SK-N-SH (cell line): Measurements from ENCODE around the gene SLX4IP. TPM values are rescaled to one million over a fixed set of nuclear protein-coding genes. Genes with fewer than 3 reads are reported as not detected.

Experiments used
- CTCF ChIA-PET: fragments of 300-600, 350-600 bp; formaldehyde crosslinking; extraction: SDS; loops from one replicate; lab custom pipeline; 2021; lab: Yijun Ruan, JAX
- POLR2A ChIA-PET: fragments of 350-600 bp; sonication (Branson Sonifier 250); formaldehyde crosslinking; extraction: SDS; loops from one replicate; lab custom pipeline; 2020; ENCODE audit warnings: antibody characterized with exemption, inconsistent platforms; lab: Yijun Ruan, JAX
- DNase-seq: peaks from one replicate; pipeline ENCODE4 v3.0.0; 2012
- H2AFZ ChIP-seq: fragments of 200-600 bp; sonication (generic); 2 replicates; pipeline ENCODE4 v1.8.1; 2016; ENCODE audit warnings: antibody characterized with exemption, mild to moderate bottlenecking, low read depth
- H3F3A ChIP-seq: fragments of 200-600 bp; sonication (generic); replicated peaks from 2 replicates; pipeline ENCODE3; 2016; ENCODE audit warnings: antibody characterized with exemption, mild to moderate bottlenecking; ENCODE audit not compliant: insufficient read depth
- H3K27ac ChIP-seq, 2 experiments: fragments of 200-500 bp in 1 of 2; fragments of 200-600 bp in 1 of 2; sonication (Bioruptor generic) in 1 of 2; sonication (generic), shearing (Covaris generic) in 1 of 2; 2 replicates each; pipeline versions ENCODE4 v1.5.1 to v1.6.1; 2014 to 2016; ENCODE audit warnings: low read depth in 2 of 2, inconsistent platforms in 1 of 2, low read length in 1 of 2, mild to moderate bottlenecking in 1 of 2, mixed read lengths in 1 of 2
- H3K27me3 ChIP-seq: fragments of 200-600 bp; sonication (generic), shearing (Covaris generic); 2 replicates; pipeline ENCODE4 v1.6.1; 2016; ENCODE audit warnings: mixed run types; ENCODE audit not compliant: insufficient read depth
- H3K36me3 ChIP-seq, 2 experiments: fragments of 200-500 bp in 1 of 2; fragments of 200-600 bp in 1 of 2; sonication (Bioruptor generic) in 1 of 2; sonication (generic) in 1 of 2; replicated peaks in 1 of 2; 2 replicates each; pipeline versions ENCODE3 to v1.5.1; 2014 to 2016; ENCODE audit warnings: low read length in 1 of 2, mild to moderate bottlenecking in 1 of 2; ENCODE audit not compliant: insufficient read depth in 2 of 2, control insufficient read depth in 1 of 2
- H3K4me1 ChIP-seq, 2 experiments: fragments of 200-500 bp in 1 of 2; fragments of 200-600 bp in 1 of 2; sonication (Bioruptor generic) in 1 of 2; sonication (generic), shearing (Covaris generic) in 1 of 2; 2 replicates each; pipeline versions ENCODE4 v1.5.1 to v1.6.1; 2014 to 2016; ENCODE audit warnings: low read depth in 1 of 2, low read length in 1 of 2, mixed run types in 1 of 2; ENCODE audit not compliant: insufficient read depth in 2 of 2, control insufficient read depth in 1 of 2
- H3K4me2 ChIP-seq: fragments of 200-600 bp; sonication (generic), shearing (Covaris generic); 2 replicates; pipeline ENCODE4 v1.6.1; 2017; ENCODE audit warnings: mixed run types
- H3K4me3 ChIP-seq, 2 experiments: fragments of 200-500 bp in 1 of 2; fragments of 200-600 bp in 1 of 2; sonication (Bioruptor generic) in 1 of 2; sonication (generic), shearing (Covaris generic) in 1 of 2; 2 replicates each; pipeline versions ENCODE4 v1.5.1 to v1.8.1; 2014 to 2016; ENCODE audit warnings: low read depth in 2 of 2, inconsistent platforms in 1 of 2, low read length in 1 of 2, mild to moderate bottlenecking in 1 of 2, mixed read lengths in 1 of 2, moderate library complexity in 1 of 2
- H3K79me2 ChIP-seq: fragments of 200-600 bp; sonication (generic); 2 replicates; pipeline ENCODE4 v1.8.1; 2017; ENCODE audit warnings: mild to moderate bottlenecking; ENCODE audit not compliant: insufficient read depth
- H3K9ac ChIP-seq: fragments of 200-600 bp; sonication (generic); 2 replicates; pipeline ENCODE4 v1.6.1; 2017; ENCODE audit warnings: mixed run types
- H3K9me2 ChIP-seq: fragments of 200-600 bp; sonication (generic); 2 replicates; pipeline ENCODE4 v1.6.1; 2017; ENCODE audit warnings: mixed run types
- H3K9me3 ChIP-seq: fragments of 200-600 bp; sonication (generic); 2 replicates; pipeline ENCODE4 v1.6.1; 2017; ENCODE audit warnings: mixed run types, mild to moderate bottlenecking, moderate library complexity
- H4K20me1 ChIP-seq: fragments of 200-600 bp; sonication (generic); 2 replicates; pipeline ENCODE4 v1.6.1; 2017; ENCODE audit warnings: mild to moderate bottlenecking, mixed run types; ENCODE audit not compliant: insufficient read depth
- GABPA ChIP-seq: IDR thresholded peaks from 2 replicates; pipeline ENCODE4 v1.4.0; 2012; ENCODE audit warnings: low read depth, mild to moderate bottlenecking
- GATA2 ChIP-seq: sonication (generic); formaldehyde crosslinking; IDR thresholded peaks from 2 replicates; pipeline ENCODE4 v1.5.0; 2020; ENCODE audit warnings: mild to moderate bottlenecking, missing genetic modification reagents
- IRF3 ChIP-seq: fragments of 150-350 bp; IDR thresholded peaks from 2 replicates; pipeline ENCODE4 v1.6.1; 2016; ENCODE audit warnings: mild to moderate bottlenecking, low read depth, low read length
- JUND ChIP-seq: IDR thresholded peaks from 2 replicates; pipeline ENCODE4 v1.4.0; 2012
- MAX ChIP-seq: IDR thresholded peaks from 2 replicates; pipeline ENCODE4 v1.4.0; 2012; ENCODE audit warnings: low read depth
- NFIC ChIP-seq: IDR thresholded peaks from 2 replicates; pipeline ENCODE4 v1.4.0; 2012; ENCODE audit warnings: borderline replicate concordance
- NRF1 ChIP-seq: IDR thresholded peaks from 2 replicates; pipeline ENCODE4 v1.6.1; 2012; ENCODE audit warnings: low read depth, mild to moderate bottlenecking, low read length
- POLR2AphosphoS5 ChIP-seq: IDR thresholded peaks from 2 replicates; pipeline ENCODE4 v1.6.1; 2012; ENCODE audit warnings: low read depth, low read length
- RAD21 ChIP-seq: IDR thresholded peaks from 2 replicates; pipeline ENCODE4 v1.6.1; 2012; ENCODE audit warnings: mild to moderate bottlenecking, low read length
- RCOR1 ChIP-seq: fragments of 150-350 bp; IDR thresholded peaks from 2 replicates; pipeline ENCODE4 v1.6.1; 2017; ENCODE audit warnings: antibody characterized with exemption, low read length
- RXRA ChIP-seq: IDR thresholded peaks from 2 replicates; pipeline ENCODE4 v1.4.0; 2012; ENCODE audit warnings: low read depth, mild to moderate bottlenecking, borderline replicate concordance
- SIN3A ChIP-seq: IDR thresholded peaks from 2 replicates; pipeline ENCODE4 v1.6.1; 2012; ENCODE audit warnings: low read depth, mild to moderate bottlenecking, low read length, moderate library complexity, borderline replicate concordance
- SMC3 ChIP-seq: IDR thresholded peaks from 2 replicates; pipeline ENCODE4 v1.6.1; 2012; ENCODE audit warnings: low read depth, low read length, improper control_type of control experiment
- TCF12 ChIP-seq: IDR thresholded peaks from 2 replicates; pipeline ENCODE4 v1.4.0; 2012
- USF1 ChIP-seq: IDR thresholded peaks from 2 replicates; pipeline ENCODE4 v1.4.0; 2012; ENCODE audit warnings: low read depth, borderline replicate concordance
- USF2 ChIP-seq: fragments of 150-350 bp; IDR thresholded peaks from 2 replicates; pipeline ENCODE4 v1.6.1; 2017; ENCODE audit warnings: antibody characterized with exemption, low read length, low read depth, borderline replicate concordance
- YY1 ChIP-seq: IDR thresholded peaks from 2 replicates; pipeline ENCODE4 v1.4.0; 2012; ENCODE audit warnings: low read depth, mild to moderate bottlenecking
- ZBTB33 ChIP-seq: IDR thresholded peaks from 2 replicates; pipeline ENCODE4 v1.4.0; 2012; ENCODE audit warnings: low read depth, borderline replicate concordance
- WGBS: methylation state at CpG from one replicate; pipeline ENCODE4 v1.1.6; 2017; ENCODE audit warnings: low lambda C conversion rate; 5-methylcytosine and 5-hydroxymethylcytosine counted together
- polyA plus RNA-seq, 3 experiments: library from polyadenylated mRNA; depleted of rRNA; stranded (reverse); fragments of >200 nt; gene quantifications; 2 replicates each; pipeline ENCODE4 v1.2.3, GENCODE V29; 2012

The SLX4IP gene
- polyA plus RNA-seq, 1 of the 3 experiments (the other 2 are of a cell fraction), result 1.3 TPM

- H2AFZ ChIP-seq, result no peak overlapping the region
- no peak overlapping the region for H3K9ac ChIP-seq
- ChIA-PET POLR2A (no interaction called here), CTCF (interaction anchor here (0.6 to 1.1 kb wide), 2 partner anchors 16 to 113 kb away, joined by 3 read pairs; no protein-coding TSS in a partner anchor)
- no peaks in the 10 kb centered on the region for H3K79me2 ChIP-seq
- 97% methylated on average over 2 of the region's 3 CpGs for WGBS
- H3K36me3 ChIP-seq, result no peaks in the 10 kb centered on the region
- no peaks in the 10 kb centered on the region for H3K9me2 ChIP-seq
- H4K20me1 ChIP-seq, result no peaks in the 10 kb centered on the region
- no peak overlapping the region for H3K4me2 ChIP-seq
- no peak for DNase-seq
- no peak overlapping the region for H3K27ac ChIP-seq
- no peak overlapping the region for H3K4me3 ChIP-seq
- H3K27me3 ChIP-seq, result no peaks in the 10 kb centered on the region
- peaks cover 0 to 6% of the 10 kb centered on the region in 2 experiments; a peak in 2 of 4 replicates for H3K4me1 ChIP-seq
- TF ChIP-seq NRF1 (no peak), MAX (no peak), POLR2AphosphoS5 (no peak), SIN3A (no peak), RAD21 (no peak), USF1 (no peak), YY1 (no peak), JUND (no peak), GABPA (no peak), RCOR1 (no peak), NFIC (no peak), USF2 (no peak), IRF3 (no peak), RXRA (no peak), GATA2 (no peak), ZBTB33 (no peak), TCF12 (no peak), SMC3 (no peak)
- TF ChIP-seq, all 33 proteins: peak for 0
- H3K9me3 ChIP-seq, result no peaks in the 10 kb centered on the region
- no peaks in the 10 kb centered on the region for H3F3A ChIP-seq
Measured at GRCh38 chr20:10532361-10532760, 97.3 kb downstream of the SLX4IP start.
